HFFc6 (cell line): ENCODE data around the gene ASAP2. TPM values are rescaled to one million over a fixed set of nuclear protein-coding genes. Genes with fewer than 3 reads are reported as not detected.
A peak's percentile ranks its signal among the peaks of the same experiment; 100 is the strongest.

Experiments
- DNase-seq: peaks from one replicate; pipeline ENCODE4 v3.0.0-alpha.2; 2018
- H3K27ac Mint-ChIP-seq: 2 replicates; pipeline ENCODE4 v1.8.0; 2020; ENCODE audit warnings: mild to moderate bottlenecking, mixed read lengths
- H3K27me3 Mint-ChIP-seq: 2 replicates; pipeline ENCODE4 v1.8.0; 2021; ENCODE audit warnings: mild to moderate bottlenecking, moderate library complexity, mixed read lengths; ENCODE audit not compliant: insufficient read depth
- H3K36me3 Mint-ChIP-seq: 2 replicates; pipeline ENCODE4 v1.8.0; 2021; ENCODE audit warnings: low read depth, mixed read lengths
- H3K4me1 Mint-ChIP-seq: 2 replicates; pipeline ENCODE4 v1.8.0; 2020; ENCODE audit warnings: low read depth, mixed read lengths
- H3K4me3 Mint-ChIP-seq: 2 replicates; pipeline ENCODE4 v1.8.0; 2020; ENCODE audit warnings: mild to moderate bottlenecking, moderate library complexity, mixed read lengths
- H3K9me3 Mint-ChIP-seq: 2 replicates; pipeline ENCODE4 v1.8.0; 2020; ENCODE audit warnings: mild to moderate bottlenecking, mixed read lengths
- total RNA-seq, 6 experiments: library from RNA; stranded (reverse); fragmentation: NEBNext Ultra II Directional; extraction: Animal tissue kit (Norgen Biotek cat#: 25700); gene quantifications; 2 replicates in 1 of 6; 3 replicates in 5 of 6; pipeline ENCODE4 v1.2.3, GENCODE V29; 2021
- TF ChIP-seq, protein P1 (sequence below): fragments of 200-600 bp; sonication (generic); IDR thresholded peaks from 2 replicates; pipeline ENCODE4 v1.5.0; 2021; ENCODE audit warnings: antibody characterized with exemption, mild to moderate bottlenecking

ASAP2 gene
- total RNA-seq, 6 experiments from 2014 or later: 31.2 to 37.4 (median 34.3) TPM

DNA sequence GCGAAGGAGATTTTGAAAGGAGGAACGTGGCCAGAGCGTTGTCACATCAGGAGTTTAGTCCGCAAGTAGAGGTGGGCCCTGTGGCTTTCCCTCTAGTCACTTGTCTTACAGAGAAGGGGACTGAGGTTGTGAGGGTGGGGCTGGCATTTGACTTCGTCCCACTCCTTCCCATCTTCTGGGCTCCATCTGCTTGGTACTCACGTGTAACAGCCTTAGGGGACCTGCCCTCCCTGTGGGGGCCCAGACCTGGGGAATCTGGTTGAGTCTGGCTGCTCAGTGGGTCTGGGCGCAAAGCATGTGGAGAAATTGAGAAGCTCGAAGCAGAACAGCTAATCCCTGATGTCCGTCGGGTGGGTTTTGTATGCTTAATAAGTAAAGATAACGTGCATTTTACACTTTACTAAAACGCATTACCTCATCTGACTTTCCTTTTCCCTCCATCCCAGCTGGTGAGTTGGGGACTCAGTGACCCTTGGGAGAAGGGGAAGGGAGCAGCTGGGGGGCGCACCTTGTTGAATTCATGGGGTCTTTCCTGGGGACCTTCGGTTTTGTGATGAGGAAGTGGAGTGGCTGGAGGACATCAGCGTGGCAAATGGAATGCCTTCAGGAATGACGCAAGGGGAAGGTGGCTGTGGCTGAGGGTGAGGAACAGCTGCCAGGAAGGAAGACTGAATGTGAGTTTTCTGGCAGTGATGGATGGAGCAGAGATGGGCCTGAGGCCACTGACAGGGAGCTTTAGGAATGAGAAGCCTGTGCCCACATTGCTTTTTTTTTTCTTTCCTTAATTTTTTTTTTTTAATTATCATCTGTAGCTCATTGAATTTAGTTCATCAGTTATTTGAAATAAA is 44.8 kb downstream of the ASAP2 start:
- DNase-seq: peak; percentile 84
- Mint-ChIP-seq H3K27me3 (peaks cover 3% of the 10 kb centered on the region), H3K9me3 (no peaks in the 10 kb centered on the region), H3K36me3 (peaks cover 19% of the 10 kb centered on the region), H3K4me1 (peaks cover 83% of the 10 kb centered on the region), H3K27ac (peak overlapping the region; percentile 90), H3K4me3 (peak overlapping the region; percentile 71)
- TF ChIP-seq, protein P1, sequence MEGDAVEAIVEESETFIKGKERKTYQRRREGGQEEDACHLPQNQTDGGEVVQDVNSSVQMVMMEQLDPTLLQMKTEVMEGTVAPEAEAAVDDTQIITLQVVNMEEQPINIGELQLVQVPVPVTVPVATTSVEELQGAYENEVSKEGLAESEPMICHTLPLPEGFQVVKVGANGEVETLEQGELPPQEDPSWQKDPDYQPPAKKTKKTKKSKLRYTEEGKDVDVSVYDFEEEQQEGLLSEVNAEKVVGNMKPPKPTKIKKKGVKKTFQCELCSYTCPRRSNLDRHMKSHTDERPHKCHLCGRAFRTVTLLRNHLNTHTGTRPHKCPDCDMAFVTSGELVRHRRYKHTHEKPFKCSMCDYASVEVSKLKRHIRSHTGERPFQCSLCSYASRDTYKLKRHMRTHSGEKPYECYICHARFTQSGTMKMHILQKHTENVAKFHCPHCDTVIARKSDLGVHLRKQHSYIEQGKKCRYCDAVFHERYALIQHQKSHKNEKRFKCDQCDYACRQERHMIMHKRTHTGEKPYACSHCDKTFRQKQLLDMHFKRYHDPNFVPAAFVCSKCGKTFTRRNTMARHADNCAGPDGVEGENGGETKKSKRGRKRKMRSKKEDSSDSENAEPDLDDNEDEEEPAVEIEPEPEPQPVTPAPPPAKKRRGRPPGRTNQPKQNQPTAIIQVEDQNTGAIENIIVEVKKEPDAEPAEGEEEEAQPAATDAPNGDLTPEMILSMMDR: no peak; the same call in 1 of the 2 replicates

DNA sequence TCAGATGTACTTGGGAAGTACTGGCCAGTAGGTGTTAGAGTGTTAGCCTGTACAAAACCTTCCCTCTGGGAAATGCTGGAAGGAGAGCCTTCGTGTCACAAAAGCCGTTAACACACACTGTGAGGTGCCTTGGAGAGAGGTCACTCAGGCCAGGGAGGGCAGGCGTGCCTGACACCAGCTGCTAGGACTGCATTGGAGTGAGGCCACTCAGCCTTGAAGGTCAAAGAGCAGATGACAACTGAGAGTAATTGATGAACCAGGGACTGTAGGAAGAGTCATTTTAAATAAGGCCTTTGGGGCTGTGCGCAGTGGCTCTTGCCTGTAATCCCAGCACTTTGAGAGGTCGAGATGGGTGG is 45.4 kb downstream of the ASAP2 start:
- Mint-ChIP-seq H3K9me3 (no peaks in the 10 kb centered on the region), H3K27me3 (peaks cover 3% of the 10 kb centered on the region), H3K36me3 (peaks cover 14% of the 10 kb centered on the region), H3K4me3 (peak overlapping the region; percentile 71), H3K4me1 (peaks cover 83% of the 10 kb centered on the region), H3K27ac (peak overlapping the region; percentile 90)
- TF ChIP-seq, protein P1: no peak
- DNase-seq: no peak

DNA sequence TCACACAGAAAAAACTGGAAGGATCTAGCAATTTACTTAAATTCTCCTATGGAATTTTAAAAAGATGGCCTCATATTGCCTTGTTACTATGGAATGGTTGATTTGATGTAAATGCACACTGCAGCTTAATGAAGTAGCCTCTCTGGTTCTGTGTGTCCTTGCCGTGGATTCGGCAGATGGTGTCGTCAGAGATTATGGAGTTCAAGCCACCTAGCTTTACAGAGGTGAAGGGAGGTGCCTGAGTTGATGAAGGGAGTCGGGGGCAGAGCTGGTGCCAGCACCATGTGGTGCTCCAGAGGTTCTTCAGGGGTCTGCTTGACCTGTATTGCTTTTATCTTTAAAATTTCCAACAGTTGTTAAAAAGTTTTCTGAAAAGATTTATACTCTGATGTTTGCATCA is 48.8 kb downstream of the ASAP2 start:
- Mint-ChIP-seq H3K27me3 (peaks cover 2% of the 10 kb centered on the region; the same call in 1 of the 2 replicates), H3K27ac (peak overlapping the region; percentile 63), H3K4me1 (peaks cover 83% of the 10 kb centered on the region), H3K36me3 (peaks cover 14% of the 10 kb centered on the region), H3K4me3 (peak overlapping the region; percentile 22; the same call in 1 of the 2 replicates), H3K9me3 (no peaks in the 10 kb centered on the region)
- TF ChIP-seq, protein P1: no peak
- no peak for DNase-seq

DNA sequence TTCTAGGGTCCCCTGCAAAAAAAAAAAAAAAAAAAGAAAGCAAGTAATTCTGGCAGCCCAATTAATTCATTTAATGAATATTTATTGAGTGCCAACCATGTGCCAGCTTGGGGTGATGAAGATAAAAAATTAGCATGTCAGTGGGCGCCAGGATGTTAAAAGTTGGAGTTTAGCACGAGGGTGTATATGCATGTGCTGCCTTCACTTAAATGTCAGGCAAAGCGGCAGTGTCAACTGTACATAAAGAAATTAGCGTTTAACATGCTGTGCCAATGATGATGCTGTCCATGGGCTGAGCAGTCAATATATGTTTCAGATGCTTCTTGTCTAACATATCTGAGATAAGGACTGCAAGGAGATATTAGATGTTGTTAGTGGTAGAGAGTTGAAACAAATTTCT is 49.5 kb downstream of the ASAP2 start:
- TF ChIP-seq, protein P1: no peak
- H3K4me1 Mint-ChIP-seq: peaks cover 83% of the 10 kb centered on the region

DNA sequence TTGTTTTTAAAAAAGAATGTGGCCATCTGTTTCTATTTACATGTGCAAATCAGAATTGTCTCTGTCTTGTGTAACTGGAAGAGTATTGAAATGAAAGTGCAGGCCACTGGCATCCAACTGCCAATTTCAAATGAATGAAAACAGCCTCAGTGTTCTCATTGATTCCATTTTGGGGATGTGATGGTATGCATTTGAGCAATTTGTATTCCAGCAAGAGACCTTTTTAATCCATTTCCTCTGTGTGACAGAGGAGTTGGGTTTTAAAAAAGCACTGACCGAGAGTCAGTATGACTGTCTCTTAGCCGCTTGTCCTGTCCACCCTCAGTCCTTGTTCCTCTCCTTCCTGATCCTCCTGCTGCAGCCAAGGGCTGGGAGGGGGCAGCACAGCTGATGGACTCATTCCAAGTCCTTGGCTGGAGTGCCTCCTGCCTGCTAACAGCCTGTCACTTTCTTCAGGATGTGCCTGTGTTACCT is 50.0 kb downstream of the ASAP2 start:
- TF ChIP-seq, protein P1: no peak
- H3K36me3 Mint-ChIP-seq: peaks cover 9% of the 10 kb centered on the region
- peaks cover 82% of the 10 kb centered on the region for H3K4me1 Mint-ChIP-seq
- H3K27me3 Mint-ChIP-seq: peaks cover under 1% of the 10 kb centered on the region; the same call in 1 of the 2 replicates
- H3K9me3 Mint-ChIP-seq: no peaks in the 10 kb centered on the region
- H3K4me3 Mint-ChIP-seq: peak overlapping the region; percentile 81
- H3K27ac Mint-ChIP-seq: peak overlapping the region; percentile 90
- peak; percentile 5 for DNase-seq

More for the DNA sequence above, 49.5 kb downstream of the ASAP2 start:
- H3K9me3 Mint-ChIP-seq: no peaks in the 10 kb centered on the region
- H3K27me3 Mint-ChIP-seq: peaks cover 2% of the 10 kb centered on the region; the same call in 1 of the 2 replicates
- peak overlapping the region; percentile 81 for H3K4me3 Mint-ChIP-seq
- no peak for DNase-seq
- peaks cover 9% of the 10 kb centered on the region for H3K36me3 Mint-ChIP-seq
- peak overlapping the region; percentile 90 for H3K27ac Mint-ChIP-seq
